HG03039 (cell line): ENCODE measurements around the gene EXOC3.
"Not testable (repeated sequence)": the region's sequence is repeated elsewhere in the genome, so short reads cannot be mapped to it uniquely, and the experiment has no call there.

Experiments used
- ATAC-seq: cut with Tn5 transposase; IDR thresholded peaks from one replicate; pipeline ENCODE4 v1.9.1; 2021; ENCODE audit warnings: mild to moderate bottlenecking, moderate library complexity; ENCODE audit not compliant: unreplicated experiment

Gene EXOC3

GRCh38 chr5:497871-498509 lies 55.0 kb downstream of the EXOC3 start:
- ATAC-seq = no peak

DNA sequence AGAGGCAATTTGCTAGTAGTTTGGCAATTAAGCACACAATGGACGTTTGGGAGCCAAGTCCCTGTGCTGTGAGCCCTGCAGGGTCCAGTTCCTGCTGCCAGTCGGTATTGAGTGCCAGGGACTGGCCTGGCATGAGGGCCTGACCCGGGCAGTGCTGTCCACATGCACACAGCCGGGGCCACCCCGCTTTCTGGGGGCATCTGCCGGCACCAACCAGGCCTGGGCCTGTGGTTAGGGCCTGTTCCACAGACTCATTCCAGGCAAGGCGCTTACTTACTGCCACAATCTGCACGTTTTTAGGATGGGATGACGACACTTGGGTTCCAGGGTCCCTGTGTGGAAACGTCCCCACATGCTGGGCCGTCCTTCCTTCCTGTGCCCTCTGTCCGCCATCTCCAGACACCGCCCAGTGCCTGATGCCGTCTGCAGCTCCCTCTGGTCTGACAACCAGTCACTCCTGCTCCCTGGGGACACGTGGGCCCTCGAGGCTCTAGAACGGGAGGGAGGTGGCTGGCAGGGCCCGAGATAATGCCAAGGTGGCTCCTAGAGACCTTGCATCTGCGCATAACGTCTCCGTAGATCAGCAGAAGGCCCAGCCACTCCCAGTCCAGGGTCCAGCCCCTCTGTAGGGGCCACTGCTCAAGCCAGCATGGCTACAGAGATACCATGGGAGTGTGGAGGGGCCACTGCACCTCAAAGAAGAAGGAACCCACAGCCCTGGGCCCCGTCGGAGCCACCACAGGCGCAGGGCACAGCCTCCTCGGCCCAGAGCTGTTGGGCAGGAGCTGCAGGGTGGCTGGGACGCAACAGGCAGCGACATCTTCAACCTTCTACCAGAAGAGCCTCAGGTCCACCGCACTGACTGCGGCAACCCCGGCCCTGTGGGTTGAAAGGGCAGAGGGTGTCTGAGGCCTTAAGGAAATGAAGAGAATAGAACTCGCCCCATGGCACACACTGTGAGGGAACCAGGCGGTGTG lies 56.5 kb downstream of the EXOC3 start:
- ATAC-seq = no peak

DNA sequence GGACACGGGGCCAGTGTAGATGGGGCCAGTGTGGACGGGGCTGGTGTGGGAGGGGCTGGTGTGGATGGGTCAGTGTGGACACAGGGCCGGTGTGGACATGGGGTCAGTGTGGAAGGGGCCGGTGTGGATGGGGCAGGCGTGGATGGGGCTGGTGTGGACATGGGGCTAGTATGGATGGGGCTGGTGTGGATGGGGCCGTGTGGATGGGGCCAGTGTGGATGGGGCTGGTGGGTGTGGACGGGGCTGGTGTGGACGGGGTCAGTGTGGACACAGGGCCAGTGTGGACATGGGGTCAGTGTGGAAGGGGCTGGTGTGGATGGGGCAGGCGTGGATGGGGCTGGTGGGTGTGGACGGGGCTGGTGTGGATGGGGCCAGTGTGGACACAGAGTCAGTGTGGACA lies 57.5 kb downstream of the EXOC3 start:
- ATAC-seq = no peak

DNA sequence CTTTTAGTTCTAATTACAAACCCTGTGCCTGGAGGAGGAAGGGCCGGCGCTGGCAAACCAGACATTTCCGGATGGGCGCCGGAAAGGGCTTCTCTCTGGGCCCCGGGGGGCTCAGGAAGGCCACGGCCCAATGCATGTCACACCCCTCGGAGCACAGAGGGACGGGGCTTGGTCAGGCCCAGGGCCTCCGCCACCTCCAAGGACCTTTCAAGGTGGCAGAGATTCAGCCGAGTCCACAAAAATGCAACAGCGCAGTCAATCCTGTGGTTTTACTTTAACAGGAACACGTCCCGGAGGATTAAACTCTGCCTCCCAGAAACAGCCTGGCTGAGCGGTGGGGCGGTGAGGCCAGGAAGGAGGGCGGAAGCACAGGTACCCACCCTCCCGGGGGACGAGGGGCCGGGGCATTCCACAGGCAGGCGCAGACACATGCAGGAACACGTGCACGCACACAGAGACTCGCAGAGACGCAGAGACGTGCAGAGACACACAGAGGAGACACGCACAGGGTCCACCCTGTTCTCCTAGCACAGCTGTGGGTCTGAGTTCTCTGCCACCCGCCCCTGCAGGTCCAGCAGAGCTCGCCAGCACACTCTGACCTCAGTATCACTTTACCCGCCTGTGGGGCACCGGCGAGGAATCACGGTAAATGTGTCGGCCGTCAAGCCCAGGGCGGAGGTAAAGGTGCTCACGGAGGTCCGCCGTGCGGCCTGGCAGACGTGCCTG lies 58.3 kb downstream of the EXOC3 start:
- ATAC-seq = no peak

- ATAC-seq = no peak
These were observed 58.8 kb downstream of the EXOC3 start for GRCh38 chr5:501831-502184.

DNA sequence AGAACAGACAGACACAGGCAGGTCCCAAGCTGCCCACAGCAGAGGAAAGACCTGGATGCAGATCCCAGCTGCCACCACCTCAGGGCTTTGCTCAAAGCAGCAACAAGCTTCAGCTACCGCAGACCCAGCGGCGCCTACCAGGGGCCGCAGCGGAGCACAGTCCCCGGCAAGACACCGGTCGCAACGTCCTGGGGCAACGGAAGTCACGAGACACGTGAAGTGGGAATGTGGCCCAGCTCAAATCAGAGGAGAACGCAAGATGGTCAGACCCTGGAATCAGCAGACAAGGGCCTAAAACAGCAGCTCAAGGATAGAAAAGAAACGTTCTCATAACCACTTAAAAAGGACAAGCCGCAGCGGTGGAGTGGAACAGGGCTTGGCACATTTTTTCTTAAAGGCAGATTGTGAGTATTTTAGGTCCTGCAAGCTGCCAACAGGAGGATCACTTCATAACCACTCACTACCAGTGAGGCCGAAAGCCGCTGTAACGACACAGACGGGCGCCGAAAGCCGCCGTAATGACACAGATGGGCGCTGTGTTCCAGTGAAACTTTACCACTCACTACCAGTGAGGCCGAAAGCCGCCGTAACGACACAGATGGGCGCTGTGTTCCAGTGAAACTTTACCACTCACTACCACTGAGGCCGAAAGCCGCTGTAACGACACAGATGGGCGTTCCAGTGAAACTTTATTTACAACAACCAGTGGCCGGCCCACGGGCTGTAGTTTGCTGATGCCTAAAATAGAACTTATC lies 59.5 kb downstream of the EXOC3 start:
- no peak for ATAC-seq

- no peak for ATAC-seq
These were observed 61.6 kb downstream of the EXOC3 start for GRCh38 chr5:504326-505154.

DNA sequence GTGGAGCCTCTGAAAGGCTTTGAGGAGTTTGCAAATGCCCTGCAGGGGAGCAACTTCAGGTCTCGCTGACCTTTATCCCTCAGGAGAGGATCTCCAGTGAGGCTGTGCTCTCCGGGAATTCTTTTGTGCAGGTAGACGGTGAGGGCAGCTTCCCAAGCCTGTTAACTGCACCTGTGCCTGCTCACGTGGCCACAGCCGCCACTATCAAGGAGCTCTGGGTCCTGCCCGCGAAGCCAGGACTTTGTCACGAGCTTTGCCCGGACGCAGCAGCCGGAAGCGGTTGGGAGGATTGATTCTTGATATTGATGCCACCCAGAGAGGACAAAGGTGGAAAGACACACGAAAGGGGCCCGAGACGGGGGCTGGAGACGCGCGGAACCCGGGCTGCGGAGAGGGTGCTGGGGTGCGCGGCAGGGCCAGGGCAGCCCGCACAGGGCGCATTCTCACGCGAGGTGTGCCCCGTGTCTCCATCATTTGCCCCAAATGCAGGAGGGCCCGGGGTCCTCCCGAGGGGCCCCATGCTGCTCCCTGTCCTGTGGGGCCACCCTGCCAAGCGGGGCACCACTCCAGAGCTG lies 63.1 kb downstream of the EXOC3 start:
- ATAC-seq = no peak

GRCh38 chr5:507986-508575 lies 65.1 kb downstream of the EXOC3 start:
- not testable (repeated sequence) for ATAC-seq

DNA sequence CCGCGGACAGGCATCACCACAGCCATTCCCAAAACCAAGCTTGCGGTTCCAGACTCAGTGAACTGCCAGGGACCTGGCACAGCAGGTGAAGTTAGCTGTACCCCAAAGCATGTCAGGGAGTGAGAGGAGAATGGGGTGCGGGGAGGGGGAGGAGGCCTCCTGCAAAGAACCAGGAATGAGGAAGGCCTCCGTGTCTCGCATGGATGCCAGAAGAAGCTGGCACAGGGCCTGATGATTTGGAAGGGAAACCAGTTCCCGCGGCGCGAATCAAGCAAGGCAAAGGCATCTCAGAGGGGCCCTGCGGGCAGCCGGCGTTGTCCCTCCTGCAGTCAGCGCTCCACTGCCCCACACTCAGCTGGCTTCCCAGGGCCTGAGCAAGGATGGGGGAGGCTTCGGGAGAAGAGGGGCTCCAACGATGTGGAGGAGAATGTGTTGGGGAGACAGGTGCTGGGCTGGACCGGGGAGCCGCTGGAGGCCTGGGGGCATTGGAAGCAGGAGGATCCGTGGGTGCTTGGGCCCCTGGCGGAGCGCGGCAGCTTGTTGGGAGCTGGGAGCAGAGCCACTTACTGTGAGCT lies 66.7 kb downstream of the EXOC3 start:
- ATAC-seq = no peak

- no peak for ATAC-seq
These were observed 67.5 kb downstream of the EXOC3 start for GRCh38 chr5:510521-510920.

DNA sequence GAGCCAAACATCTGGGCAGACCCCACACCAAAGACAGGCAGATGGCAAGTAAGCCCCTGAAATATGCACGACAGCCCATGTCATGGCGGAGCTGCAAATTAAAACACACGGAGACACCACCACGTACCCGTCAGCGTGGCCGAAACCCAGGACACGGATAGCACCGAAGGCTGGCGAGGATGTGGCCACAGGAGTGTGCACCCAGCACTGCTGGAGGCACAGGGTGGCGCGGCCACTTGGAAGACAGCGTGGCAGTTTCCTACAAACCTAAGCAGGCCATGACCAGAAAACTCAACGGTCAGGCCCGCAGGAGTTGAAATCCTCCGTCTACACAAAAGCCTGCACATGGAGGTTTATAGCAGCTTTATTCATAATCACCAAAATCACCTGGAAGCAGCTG lies 68.5 kb downstream of the EXOC3 start:
- ATAC-seq = no peak

- no peak for ATAC-seq
These were observed 70.5 kb downstream of the EXOC3 start for GRCh38 chr5:513216-514100.

- no peak for ATAC-seq
These were observed 71.1 kb downstream of the EXOC3 start for GRCh38 chr5:514101-514485.

GRCh38 chr5:514673-515072 lies 71.7 kb downstream of the EXOC3 start:
- ATAC-seq = no peak

- ATAC-seq = no peak
These were observed 72.4 kb downstream of the EXOC3 start for GRCh38 chr5:515273-515836.

GRCh38 chr5:516338-516925 lies 73.5 kb downstream of the EXOC3 start:
- ATAC-seq = no peak
